Measurements from ENCODE around the gene CDHR5.

DNA sequence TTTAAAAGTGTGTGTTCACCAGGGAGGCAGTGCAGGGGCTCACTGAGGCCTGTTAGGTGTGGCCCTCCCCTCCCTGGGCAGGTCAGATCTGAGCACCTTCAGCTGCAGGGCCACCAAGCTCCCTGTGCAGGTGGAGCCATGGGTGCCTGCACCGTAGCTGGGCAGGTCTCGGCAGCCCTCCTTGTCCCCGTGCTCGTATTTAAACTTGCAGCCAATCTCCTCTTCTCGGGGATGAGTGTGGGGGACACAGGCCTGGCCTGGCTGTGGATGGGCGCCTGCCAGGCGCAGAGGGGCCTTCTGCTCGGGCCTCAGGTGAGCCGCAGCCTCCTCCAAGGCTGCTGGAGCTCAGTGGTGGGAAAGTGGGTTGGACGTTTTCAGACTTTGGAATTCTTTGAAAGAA is 29.4 kb downstream of the CDHR5 start:
- TF ChIP-seq POLR2A (IDR thresholded peaks at IDR 0.05) (no peak), CTCF (IDR thresholded peaks at IDR 0.05) (no peak)

Data from vagina (tissue), 2 donors.